ENCODE results near the gene GMPR2.

DNA sequence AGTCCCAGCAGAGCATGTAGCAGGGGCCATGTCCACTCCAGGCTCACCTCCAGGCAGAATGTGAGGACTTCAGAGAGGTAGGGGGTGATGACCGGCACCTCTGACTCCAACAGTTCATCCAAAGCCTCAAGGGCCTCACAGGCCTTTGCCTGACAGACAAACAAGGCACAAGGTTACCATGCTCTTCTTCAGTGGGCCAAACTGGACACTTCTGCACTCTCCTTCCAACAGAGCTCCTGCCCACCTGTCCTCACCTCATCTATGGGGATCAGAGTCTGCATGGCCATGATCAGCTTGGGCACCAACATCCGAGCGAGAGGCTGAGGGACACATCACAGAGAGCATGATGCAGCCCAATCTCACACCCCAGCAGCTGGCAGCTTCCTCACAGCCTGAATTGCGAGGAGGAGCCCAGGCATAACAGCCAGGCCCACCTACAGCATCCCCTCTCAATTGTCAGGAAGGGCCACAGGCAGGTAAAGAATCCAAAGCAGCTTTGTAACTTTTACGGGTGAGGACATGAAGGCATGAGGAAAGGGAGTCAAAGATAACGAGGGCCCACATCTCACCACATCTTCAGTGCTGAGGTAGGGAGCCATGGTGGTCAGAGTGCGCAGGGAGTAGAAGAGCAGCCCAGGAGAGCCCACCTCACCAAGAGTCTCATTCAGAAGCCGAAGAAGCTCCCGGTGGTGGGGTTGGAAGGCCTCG, 45.7 kb upstream of the GMPR2 start:
- TF ChIP-seq, protein P1, sequence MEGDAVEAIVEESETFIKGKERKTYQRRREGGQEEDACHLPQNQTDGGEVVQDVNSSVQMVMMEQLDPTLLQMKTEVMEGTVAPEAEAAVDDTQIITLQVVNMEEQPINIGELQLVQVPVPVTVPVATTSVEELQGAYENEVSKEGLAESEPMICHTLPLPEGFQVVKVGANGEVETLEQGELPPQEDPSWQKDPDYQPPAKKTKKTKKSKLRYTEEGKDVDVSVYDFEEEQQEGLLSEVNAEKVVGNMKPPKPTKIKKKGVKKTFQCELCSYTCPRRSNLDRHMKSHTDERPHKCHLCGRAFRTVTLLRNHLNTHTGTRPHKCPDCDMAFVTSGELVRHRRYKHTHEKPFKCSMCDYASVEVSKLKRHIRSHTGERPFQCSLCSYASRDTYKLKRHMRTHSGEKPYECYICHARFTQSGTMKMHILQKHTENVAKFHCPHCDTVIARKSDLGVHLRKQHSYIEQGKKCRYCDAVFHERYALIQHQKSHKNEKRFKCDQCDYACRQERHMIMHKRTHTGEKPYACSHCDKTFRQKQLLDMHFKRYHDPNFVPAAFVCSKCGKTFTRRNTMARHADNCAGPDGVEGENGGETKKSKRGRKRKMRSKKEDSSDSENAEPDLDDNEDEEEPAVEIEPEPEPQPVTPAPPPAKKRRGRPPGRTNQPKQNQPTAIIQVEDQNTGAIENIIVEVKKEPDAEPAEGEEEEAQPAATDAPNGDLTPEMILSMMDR (IDR thresholded peaks at IDR 0.05) = no peak
- no peak for TF ChIP-seq POLR2A (IDR thresholded peaks at IDR 0.05)
